HEK293 (cell line): Measurements from ENCODE around the gene TTC39C.
A peak's percentile ranks its signal among the peaks of the same experiment; 100 is the strongest.

Experiments used
- CTCF ChIA-PET: fragments of 350-600 bp; formaldehyde crosslinking; extraction: SDS; loops from one replicate; lab custom pipeline; 2021; ENCODE audit warnings: antibody characterized with exemption; lab: Yijun Ruan, JAX
- POLR2A ChIA-PET: fragments of 300-600 bp; formaldehyde crosslinking; extraction: SDS; loops from one replicate; lab custom pipeline; 2020; ENCODE audit warnings: antibody characterized with exemption, inconsistent platforms; lab: Yijun Ruan, JAX
- H3K27ac ChIP-seq: fragments of 200-500 bp; sonication (Bioruptor generic); 2 replicates; pipeline ENCODE4 v1.5.1; 2014; ENCODE audit warnings: low read depth, low read length, control low read depth, inconsistent platforms; ENCODE audit errors: extremely low read depth
- H3K36me3 ChIP-seq, 2 experiments: fragments of 200-500 bp in 1 of 2; sonication (Bioruptor generic) in 1 of 2; 1 replicate in 1 of 2; 2 replicates in 1 of 2; pipeline ENCODE4 v1.5.1; 2014 to 2017; ENCODE audit warnings: inconsistent platforms in 2 of 2, low read length in 2 of 2; ENCODE audit not compliant: control insufficient read depth in 2 of 2, insufficient read depth in 1 of 2
- H3K4me1 ChIP-seq: fragments of 200-500 bp; sonication (Bioruptor generic); 2 replicates; pipeline ENCODE4 v1.5.1; 2014; ENCODE audit warnings: mild to moderate bottlenecking, low read length, inconsistent platforms; ENCODE audit not compliant: control insufficient read depth, insufficient read depth
- H3K4me3 ChIP-seq: 2 replicates; pipeline ENCODE4 v1.5.1; 2011; ENCODE audit warnings: low read depth, mild to moderate bottlenecking, control low read depth, low read length, moderate library complexity
- H3K9me3 ChIP-seq: fragments of 200-500 bp; sonication (Bioruptor generic); 2 replicates; pipeline ENCODE4 v1.5.1; 2014; ENCODE audit warnings: low read depth, low read length, inconsistent platforms; ENCODE audit not compliant: control insufficient read depth, insufficient read depth
- AEBP2 ChIP-seq: fragments of 450-650 bp; formaldehyde crosslinking; IDR thresholded peaks from 2 replicates; pipeline ENCODE4 v1.5.1; 2016; ENCODE audit warnings: missing biosample characterization, missing genetic modification characterization, borderline replicate concordance
- FEZF1 ChIP-seq: fragments of 450-650 bp; formaldehyde crosslinking; IDR thresholded peaks from 2 replicates; pipeline ENCODE4 v1.5.1; 2016; ENCODE audit warnings: missing biosample characterization, missing genetic modification characterization
- GLI2 ChIP-seq: fragments of 450-650 bp; formaldehyde crosslinking; IDR thresholded peaks from 2 replicates; pipeline ENCODE4; 2017; ENCODE audit warnings: missing biosample characterization, missing genetic modification characterization, low read depth, borderline replicate concordance
- INSM2 ChIP-seq: fragments of 450-650 bp; formaldehyde crosslinking; IDR thresholded peaks from 2 replicates; pipeline ENCODE4 v1.5.1; 2016; ENCODE audit warnings: missing biosample characterization, missing genetic modification characterization
- OVOL3 ChIP-seq: fragments of 450-650 bp; formaldehyde crosslinking; IDR thresholded peaks from 2 replicates; pipeline ENCODE4 v1.5.1; 2016; ENCODE audit warnings: missing biosample characterization, missing genetic modification characterization
- PRDM1 ChIP-seq: fragments of 450-650 bp; formaldehyde crosslinking; IDR thresholded peaks from 2 replicates; pipeline ENCODE4; 2016; ENCODE audit warnings: missing biosample characterization, missing genetic modification characterization
- RBAK ChIP-seq: fragments of 450-650 bp; formaldehyde crosslinking; IDR thresholded peaks from 2 replicates; pipeline ENCODE4 v1.5.1; 2016; ENCODE audit warnings: missing biosample characterization, missing genetic modification characterization
- TRIM28 ChIP-seq: IDR thresholded peaks from 2 replicates; pipeline ENCODE4 v1.6.1; 2011; ENCODE audit warnings: low read length, control low read depth, borderline replicate concordance
- ZBTB49 ChIP-seq: fragments of 450-650 bp; formaldehyde crosslinking; IDR thresholded peaks from 2 replicates; pipeline ENCODE4 v1.5.1; 2016; ENCODE audit warnings: missing biosample characterization, missing genetic modification characterization, low read depth
- ZEB2 ChIP-seq: fragments of 450-650 bp; formaldehyde crosslinking; IDR thresholded peaks from 2 replicates; pipeline ENCODE4 v1.5.1; 2016; ENCODE audit warnings: missing biosample characterization, missing genetic modification characterization
- ZNF121 ChIP-seq: fragments of 450-650 bp; formaldehyde crosslinking; IDR thresholded peaks from 2 replicates; pipeline ENCODE4 v1.5.1; 2016; ENCODE audit warnings: missing biosample characterization, missing genetic modification characterization
- ZNF132 ChIP-seq: fragments of 450-650 bp; formaldehyde crosslinking; IDR thresholded peaks from 2 replicates; pipeline ENCODE4 v1.5.1; 2017; ENCODE audit warnings: missing biosample characterization, missing genetic modification characterization, borderline replicate concordance
- ZNF133 ChIP-seq: fragments of 450-650 bp; formaldehyde crosslinking; IDR thresholded peaks from 2 replicates; pipeline ENCODE4 v1.5.1; 2016; ENCODE audit warnings: missing biosample characterization, missing genetic modification characterization
- ZNF138 ChIP-seq: fragments of 450-650 bp; formaldehyde crosslinking; IDR thresholded peaks from 2 replicates; pipeline ENCODE4 v1.5.1; 2016; ENCODE audit warnings: missing biosample characterization, missing genetic modification characterization, borderline replicate concordance
- ZNF16 ChIP-seq: fragments of 450-650 bp; formaldehyde crosslinking; IDR thresholded peaks from 2 replicates; pipeline ENCODE4 v1.5.1; 2016; ENCODE audit warnings: low read depth, missing biosample characterization, missing genetic modification characterization
- ZNF214 ChIP-seq: fragments of 450-650 bp; formaldehyde crosslinking; IDR thresholded peaks from 2 replicates; pipeline ENCODE4 v1.5.1; 2017; ENCODE audit warnings: missing biosample characterization, mild to moderate bottlenecking, missing genetic modification characterization, borderline replicate concordance
- ZNF239 ChIP-seq: fragments of 450-650 bp; formaldehyde crosslinking; IDR thresholded peaks from 2 replicates; pipeline ENCODE4 v1.5.1; 2016; ENCODE audit warnings: missing biosample characterization, missing genetic modification characterization
- ZNF274 ChIP-seq, 2 experiments: fragments of 200-500 bp in 1 of 2; fragments of 450-650 bp in 1 of 2; sonication (Bioruptor generic) in 1 of 2; formaldehyde crosslinking in 1 of 2; IDR thresholded peaks; 2 replicates each; pipeline versions ENCODE4 v1.5.1 to v1.6.1; 2014 to 2016; ENCODE audit warnings: borderline replicate concordance in 1 of 2, inconsistent platforms in 1 of 2, low read length in 1 of 2, missing biosample characterization in 1 of 2, missing genetic modification characterization in 1 of 2
- ZNF366 ChIP-seq: fragments of 450-650 bp; formaldehyde crosslinking; conservative IDR thresholded peaks from 2 replicates; pipeline ENCODE4 v1.5.1; 2016; ENCODE audit warnings: missing biosample characterization, missing genetic modification characterization
- ZNF555 ChIP-seq: fragments of 450-650 bp; formaldehyde crosslinking; conservative IDR thresholded peaks from 2 replicates; pipeline ENCODE4 v1.5.1; 2017; ENCODE audit warnings: missing biosample characterization, mild to moderate bottlenecking, missing genetic modification characterization, inconsistent platforms
- ZNF585B ChIP-seq: fragments of 450-650 bp; formaldehyde crosslinking; IDR thresholded peaks from 2 replicates; pipeline ENCODE4 v1.5.1; 2016; ENCODE audit warnings: missing biosample characterization, missing genetic modification characterization
- ZNF791 ChIP-seq: fragments of 450-650 bp; formaldehyde crosslinking; IDR thresholded peaks from 2 replicates; pipeline ENCODE4 v1.5.1; 2016; ENCODE audit warnings: missing biosample characterization, missing genetic modification characterization

Gene TTC39C

GRCh38 chr18:23981369-23981980 is 33.1 kb upstream of the TTC39C start (continued):
- TF ChIP-seq AEBP2 (tag by site-specific recombination) (no peak), ZNF585B (no peak), GLI2 (tag by site-specific recombination) (no peak)

- H3K9me3 ChIP-seq, result no peaks in the 10 kb centered on the region
- no peaks in the 10 kb centered on the region for H3K4me1 ChIP-seq
- CTCF ChIA-PET, result interaction anchor here (0.6 kb wide), 1 partner anchor 65 kb away, joined by 7 read pairs; no protein-coding TSS in a partner anchor
- H3K4me3 ChIP-seq, result no peak overlapping the region
- no peak overlapping the region for H3K27ac ChIP-seq
- TF ChIP-seq TRIM28, result peak; percentile 54
- TF ChIP-seq ZNF239 (tag by site-specific recombination), result no peak
- no peak for TF ChIP-seq ZBTB49 (tag by site-specific recombination)
- TF ChIP-seq PRDM1, result peak; percentile 44; the same call in 1 of the 2 replicates
- no peak for TF ChIP-seq ZNF138
- no peak for TF ChIP-seq ZNF366 (tag by site-specific recombination)
- TF ChIP-seq ZNF16, result no peak
- no peak for TF ChIP-seq ZNF132 (tag by site-specific recombination)
- no peak for TF ChIP-seq ZNF791 (tag by site-specific recombination)
- no peak for TF ChIP-seq ZNF274 (IDR thresholded peaks at IDR 0.05; ENCODE audit: low read length)
- no peak for TF ChIP-seq ZNF274 (tag by site-specific recombination; IDR thresholded peaks at IDR 0.05; ENCODE audit: borderline replicate concordance)
- no peak for TF ChIP-seq FEZF1 (tag by site-specific recombination)
- no peak for TF ChIP-seq OVOL3 (tag by site-specific recombination)
- TF ChIP-seq RBAK (tag by site-specific recombination), result no peak
- no peak for TF ChIP-seq ZNF133 (tag by site-specific recombination)
- TF ChIP-seq, all 188 proteins: peak for 2
- H3K36me3 ChIP-seq, result no peaks in the 10 kb centered on the region
- POLR2A ChIA-PET, result no interaction called here
These were observed 32.1 kb upstream of the TTC39C start for GRCh38 chr18:23982155-23983079.

GRCh38 chr18:23983112-23983511 is 31.4 kb upstream of the TTC39C start:
- Histone ChIP-seq H3K4me3 (no peak overlapping the region), H3K9me3 (no peaks in the 10 kb centered on the region), H3K36me3 (no peaks in the 10 kb centered on the region), H3K27ac (no peak overlapping the region), H3K4me1 (no peaks in the 10 kb centered on the region)
- ChIA-PET CTCF (no interaction called here), POLR2A (no interaction called here)
- TF ChIP-seq INSM2, result no peak
- TF ChIP-seq ZNF214 (tag by site-specific recombination), result no peak
- no peak for TF ChIP-seq ZEB2 (tag by site-specific recombination)
- TF ChIP-seq ZNF555 (tag by site-specific recombination), result no peak
- TF ChIP-seq ZNF121, result no peak
- TF ChIP-seq ZNF16, result no peak
